ENCODE data around the gene RAD18. TPM values are rescaled to one million over a fixed set of nuclear protein-coding genes. Genes with fewer than 3 reads are reported as not detected.

Gene RAD18
- total and polyA plus RNA-seq, 2 donors (not counting 1 experiment from before 2014, with no cell fraction given): 4.8 to 21.3 TPM

DNA sequence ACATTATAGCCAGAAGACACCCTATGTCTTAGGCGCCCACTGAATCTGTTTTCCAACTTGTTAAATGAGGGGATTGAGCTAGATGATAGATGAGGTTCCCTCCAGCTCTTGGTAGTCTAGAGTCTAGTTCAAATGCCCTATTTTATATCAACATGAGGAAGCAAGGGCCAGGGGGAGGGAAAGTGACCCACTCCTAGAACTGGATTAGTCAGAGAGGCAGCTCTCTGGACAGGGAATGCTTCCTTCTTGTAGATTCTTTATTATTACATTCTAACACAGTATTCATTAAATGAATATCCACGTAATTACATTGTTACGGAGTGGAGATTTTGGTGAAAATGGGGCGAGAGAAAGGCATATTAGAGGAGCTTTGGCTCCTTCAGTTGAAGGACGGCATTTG is 89.5 kb downstream of the RAD18 start:
- Histone ChIP-seq H3K36me3 (replicated peaks in 1 of 2; ENCODE audit: control extremely low read depth in 1 of 2, control insufficient read depth in 1 of 2, extremely low read depth in 1 of 2, insufficient read depth in 2 of 2, low read length in 1 of 2) (peaks cover 0 to 2% of the 10 kb centered on the region in 2 experiments), H2AFZ (ENCODE audit: insufficient read depth, low read depth, low read length, poor library complexity, severe bottlenecking) (no peak overlapping the region), H3K79me2 (ENCODE audit: control insufficient read depth, insufficient read depth, low read length) (no peaks in the 10 kb centered on the region), H3K4me2 (replicated peaks; ENCODE audit: low read depth, low read length, poor library complexity, severe bottlenecking) (no peak overlapping the region), H4K20me1 (ENCODE audit: control insufficient read depth, insufficient read depth, low read length, poor library complexity, severe bottlenecking) (no peaks in the 10 kb centered on the region), H3K27ac (ENCODE audit: low read length in 2 of 2) (no peak overlapping the region), H3K9ac (ENCODE audit: low read length) (no peak overlapping the region), H3K4me1 (ENCODE audit: control insufficient read depth in 2 of 2, insufficient read depth in 2 of 2, low read length in 2 of 2) (no peaks in the 10 kb centered on the region), H3K27me3 (replicated peaks in 1 of 4; ENCODE audit: control extremely low read depth in 1 of 4, control insufficient read depth in 3 of 4, insufficient read depth in 4 of 4, low read length in 3 of 4) (no peaks in the 10 kb centered on the region), H3K9me3 (ENCODE audit: control extremely low read depth in 1 of 3, control insufficient read depth in 2 of 3, insufficient read depth in 1 of 3, low read length in 2 of 3) (no peaks in the 10 kb centered on the region), H3K4me3 (ENCODE audit: control extremely low read depth in 1 of 5, extremely low read depth in 1 of 5, insufficient read depth in 1 of 5, low read depth in 2 of 5, low read length in 4 of 5) (no peak overlapping the region)
- TF ChIP-seq, protein P1, sequence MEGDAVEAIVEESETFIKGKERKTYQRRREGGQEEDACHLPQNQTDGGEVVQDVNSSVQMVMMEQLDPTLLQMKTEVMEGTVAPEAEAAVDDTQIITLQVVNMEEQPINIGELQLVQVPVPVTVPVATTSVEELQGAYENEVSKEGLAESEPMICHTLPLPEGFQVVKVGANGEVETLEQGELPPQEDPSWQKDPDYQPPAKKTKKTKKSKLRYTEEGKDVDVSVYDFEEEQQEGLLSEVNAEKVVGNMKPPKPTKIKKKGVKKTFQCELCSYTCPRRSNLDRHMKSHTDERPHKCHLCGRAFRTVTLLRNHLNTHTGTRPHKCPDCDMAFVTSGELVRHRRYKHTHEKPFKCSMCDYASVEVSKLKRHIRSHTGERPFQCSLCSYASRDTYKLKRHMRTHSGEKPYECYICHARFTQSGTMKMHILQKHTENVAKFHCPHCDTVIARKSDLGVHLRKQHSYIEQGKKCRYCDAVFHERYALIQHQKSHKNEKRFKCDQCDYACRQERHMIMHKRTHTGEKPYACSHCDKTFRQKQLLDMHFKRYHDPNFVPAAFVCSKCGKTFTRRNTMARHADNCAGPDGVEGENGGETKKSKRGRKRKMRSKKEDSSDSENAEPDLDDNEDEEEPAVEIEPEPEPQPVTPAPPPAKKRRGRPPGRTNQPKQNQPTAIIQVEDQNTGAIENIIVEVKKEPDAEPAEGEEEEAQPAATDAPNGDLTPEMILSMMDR (IDR thresholded peaks at IDR 0.05): no peak
- no peak for TF ChIP-seq EZH2 (IDR thresholded peaks at IDR 0.05; ENCODE audit: borderline replicate concordance, insufficient read depth, low read depth, low read length, poor library complexity, severe bottlenecking)
- POLR2A ChIA-PET: no interaction called here
- Mint-ChIP-seq H3K27ac (no peak overlapping the region), H3K9me3 (ENCODE audit: insufficient read depth) (no peaks in the 10 kb centered on the region), H3K4me1 (no peaks in the 10 kb centered on the region), H3K27me3 (no peaks in the 10 kb centered on the region), H3K4me3 (no peak overlapping the region)
- no CpG with 5 or more reads among the region's 5 CpGs for WGBS (ENCODE audit: insufficient coverage)
- DNase-seq (no peak), ATAC-seq (ENCODE audit: low read depth) (no peak)
- intact Hi-C loops (cut with micrococcal nuclease): no loop called here
- CTCF ChIA-PET: no interaction called here

DNA sequence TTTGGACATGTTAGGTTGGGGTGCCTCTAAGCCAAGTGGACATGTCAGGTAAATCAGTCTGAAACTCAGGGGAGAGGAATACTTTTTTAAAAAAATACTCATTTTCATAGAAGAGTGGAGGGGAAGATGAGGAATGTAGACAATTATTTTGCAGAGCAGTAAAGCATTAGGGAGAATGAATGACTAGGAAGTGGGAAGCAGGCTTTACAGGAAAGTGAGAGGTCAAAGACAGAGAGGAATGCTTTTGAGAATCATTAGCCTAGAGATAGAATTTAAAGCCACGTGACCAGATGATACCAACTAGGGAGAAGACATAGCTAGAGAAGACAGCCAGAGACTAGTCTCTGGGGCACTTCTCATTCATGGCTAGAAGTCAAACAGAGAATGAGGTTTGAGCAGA is 91.0 kb downstream of the RAD18 start:
- WGBS (ENCODE audit: insufficient coverage): 85% methylated on average over 1 of the region's 1 CpG
- no peaks in the 10 kb centered on the region for H3K27me3 ChIP-seq (replicated peaks in 1 of 4; ENCODE audit: control extremely low read depth in 1 of 4, control insufficient read depth in 3 of 4, insufficient read depth in 4 of 4, low read length in 3 of 4)
- no peaks in the 10 kb centered on the region for H3K4me1 Mint-ChIP-seq
- no peaks in the 10 kb centered on the region for H3K79me2 ChIP-seq (ENCODE audit: control insufficient read depth, insufficient read depth, low read length)
- no peak for DNase-seq
- H3K4me2 ChIP-seq (replicated peaks; ENCODE audit: low read depth, low read length, poor library complexity, severe bottlenecking): no peak overlapping the region
- CTCF ChIA-PET: no interaction called here
- H3K4me3 ChIP-seq (ENCODE audit: control extremely low read depth in 1 of 5, extremely low read depth in 1 of 5, insufficient read depth in 1 of 5, low read depth in 2 of 5, low read length in 4 of 5): no peak overlapping the region
- H3K9me3 Mint-ChIP-seq (ENCODE audit: insufficient read depth): no peaks in the 10 kb centered on the region
- H4K20me1 ChIP-seq (ENCODE audit: control insufficient read depth, insufficient read depth, low read length, poor library complexity, severe bottlenecking): no peaks in the 10 kb centered on the region
- no peak for ATAC-seq (ENCODE audit: low read depth)
- H3K4me3 Mint-ChIP-seq: no peak overlapping the region
- TF ChIP-seq, protein P1 (IDR thresholded peaks at IDR 0.05): no peak
- no peak for TF ChIP-seq EZH2 (IDR thresholded peaks at IDR 0.05; ENCODE audit: borderline replicate concordance, insufficient read depth, low read depth, low read length, poor library complexity, severe bottlenecking)
- H3K4me1 ChIP-seq (ENCODE audit: control insufficient read depth in 2 of 2, insufficient read depth in 2 of 2, low read length in 2 of 2): no peaks in the 10 kb centered on the region
- POLR2A ChIA-PET: no interaction called here
- no peak overlapping the region for H3K27ac ChIP-seq (ENCODE audit: low read length in 2 of 2)
- H3K9me3 ChIP-seq (ENCODE audit: control extremely low read depth in 1 of 3, control insufficient read depth in 2 of 3, insufficient read depth in 1 of 3, low read length in 2 of 3): no peaks in the 10 kb centered on the region
- no peaks in the 10 kb centered on the region for H3K36me3 ChIP-seq (replicated peaks in 1 of 2; ENCODE audit: control extremely low read depth in 1 of 2, control insufficient read depth in 1 of 2, extremely low read depth in 1 of 2, insufficient read depth in 2 of 2, low read length in 1 of 2)
- no peak overlapping the region for H3K27ac Mint-ChIP-seq
- intact Hi-C loops (cut with micrococcal nuclease): no loop called here
- H3K9ac ChIP-seq (ENCODE audit: low read length): no peak overlapping the region
- no peak overlapping the region for H2AFZ ChIP-seq (ENCODE audit: insufficient read depth, low read depth, low read length, poor library complexity, severe bottlenecking)
- no peaks in the 10 kb centered on the region for H3K27me3 Mint-ChIP-seq
